Stimulated activated effector memory CD8-positive, alpha-beta T cell treated with anti-CD3 and anti-CD28 coated beads, Interleukin-12 subunit alpha, Interleukin-12 subunit beta, amount 100 ng/mL, for 72 hours (primary cell): ENCODE measurements around the gene PAK1IP1.
"Not testable (repeated sequence)": the region's sequence is repeated elsewhere in the genome, so short reads cannot be mapped to it uniquely, and the experiment has no call there.

ENCODE experiments used
- ATAC-seq: fragments of 150-1000 bp; cut with Tn5 transposase; 2 replicates; pipeline ENCODE4 v1.10.0; 2021
- DNase-seq, 2 donors: peaks; one replicate each; pipeline ENCODE4 v3.0.0; 2021 to 2022; ENCODE audit warnings: low spot score in 2 of 2
- H3K27ac Mint-ChIP-seq: one replicate; pipeline ENCODE4 v1.8.0; 2022; ENCODE audit warnings: mild to moderate bottlenecking, mixed read lengths
- H3K36me3 Mint-ChIP-seq: one replicate; pipeline ENCODE4 v1.8.0; 2022; ENCODE audit warnings: mild to moderate bottlenecking, mixed read lengths
- H3K4me1 Mint-ChIP-seq: one replicate; pipeline ENCODE4 v1.8.0; 2022; ENCODE audit warnings: mixed read lengths
- H3K4me3 Mint-ChIP-seq: one replicate; pipeline ENCODE4 v1.8.0; 2022; ENCODE audit warnings: mild to moderate bottlenecking, mixed read lengths
- H3K9me3 Mint-ChIP-seq: one replicate; pipeline ENCODE4 v1.8.0; 2022; ENCODE audit warnings: mixed read lengths

The PAK1IP1 gene

DNA sequence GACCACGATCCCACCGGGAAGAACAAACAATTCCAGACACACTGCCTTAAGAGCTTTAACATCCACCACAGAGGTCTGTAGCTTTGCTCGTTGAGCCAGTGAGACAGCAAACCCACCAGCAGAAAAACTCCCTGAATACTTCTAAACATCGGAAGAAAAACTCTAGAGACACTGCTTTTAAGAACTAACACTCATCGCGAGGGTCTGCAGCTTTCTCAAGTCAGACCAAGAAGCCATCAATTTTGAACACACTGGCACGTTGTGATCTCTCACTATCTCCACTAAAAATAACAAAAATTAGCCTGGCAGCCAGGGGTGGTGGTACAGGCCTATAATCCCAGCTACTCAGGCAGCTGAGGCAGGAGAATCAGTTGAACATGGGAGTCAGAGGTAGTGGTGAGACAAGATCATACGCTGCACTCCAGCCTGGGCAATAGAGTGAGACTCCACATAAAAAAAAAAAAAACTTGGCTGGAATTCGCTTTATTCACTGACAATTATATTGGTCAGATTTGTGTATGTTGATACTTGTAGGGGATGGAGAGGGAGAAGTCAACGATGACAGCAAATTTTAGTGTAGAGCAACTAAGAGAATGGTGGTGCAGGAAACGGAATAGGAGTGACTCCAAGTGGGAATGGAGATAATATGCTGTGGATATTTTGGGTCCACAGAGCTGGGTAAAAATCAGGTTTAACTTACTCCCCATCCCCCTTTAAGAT lies 27.2 kb downstream of the PAK1IP1 start:
- peaks cover 35% of the 10 kb centered on the region for H3K4me1 Mint-ChIP-seq
- no peak for ATAC-seq
- H3K36me3 Mint-ChIP-seq, result peaks cover 15% of the 10 kb centered on the region

DNA sequence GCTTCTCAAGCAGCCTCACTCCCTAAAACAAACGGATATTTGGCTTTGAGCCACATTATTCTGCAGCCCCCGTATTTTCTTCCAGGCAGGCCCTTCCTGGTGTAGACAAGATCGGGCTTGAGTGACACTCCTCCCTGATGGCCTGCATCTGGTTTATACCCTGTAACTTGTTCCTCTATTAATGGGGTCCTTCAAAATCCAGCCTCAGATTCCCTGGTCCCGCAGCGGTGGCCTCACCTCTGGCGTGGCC lies 27.7 kb downstream of the PAK1IP1 start:
- Mint-ChIP-seq H3K4me3 (peak overlapping the region; percentile 94), H3K27ac (peak overlapping the region; percentile 93), H3K4me1 (peaks cover 39% of the 10 kb centered on the region), H3K9me3 (no peaks in the 10 kb centered on the region), H3K36me3 (peaks cover 15% of the 10 kb centered on the region)
- DNase-seq (no peak), ATAC-seq (no peak)

More for the DNA sequence above, 27.2 kb downstream of the PAK1IP1 start:
- peak overlapping the region; percentile 94 for H3K4me3 Mint-ChIP-seq
- H3K27ac Mint-ChIP-seq, result peak overlapping the region; percentile 93
- H3K9me3 Mint-ChIP-seq, result no peaks in the 10 kb centered on the region
- DNase-seq, result no peak

DNA sequence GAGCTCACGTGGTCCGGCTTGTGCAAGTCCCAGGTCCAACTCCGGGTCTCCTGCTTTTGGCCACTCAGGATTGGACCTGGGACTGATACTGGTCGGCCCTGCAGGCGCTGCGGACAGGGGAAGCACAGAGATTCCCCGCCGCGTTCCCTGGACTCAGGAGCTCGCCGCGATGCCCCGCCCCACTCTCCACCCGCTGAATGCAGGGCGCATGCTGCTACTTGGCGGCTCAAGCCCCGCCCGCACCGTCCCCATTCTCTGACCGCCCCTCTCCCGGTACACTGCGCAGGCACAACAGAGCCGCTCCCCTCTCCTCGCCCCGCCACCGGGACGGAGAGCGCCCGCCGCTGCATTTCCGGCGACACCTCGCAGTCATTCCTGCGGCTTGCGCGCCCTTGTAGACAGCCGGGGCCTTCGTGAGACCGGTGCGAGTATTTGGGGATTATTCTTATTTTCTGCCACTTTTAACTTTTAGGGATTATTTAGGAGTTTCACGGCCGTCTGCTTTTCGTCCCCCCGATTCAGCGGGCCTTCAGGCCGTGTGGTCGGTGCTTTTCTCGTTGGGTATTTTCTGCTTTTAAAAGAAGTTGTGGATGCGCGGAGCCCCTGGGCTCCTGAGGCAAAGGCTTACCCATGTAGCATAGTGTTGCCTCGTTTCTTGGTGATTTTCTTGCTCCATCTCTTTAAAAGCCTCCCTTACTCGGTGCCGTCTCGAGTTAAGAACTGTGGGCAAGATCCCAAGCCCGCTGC lies 28.2 kb downstream of the PAK1IP1 start, which contains the start of gene TMEM14C:
TMEM14C (plus strand) TSS at position 251 of the 747 bp plus-strand sequence. CDS start 1,544 bp downstream, outside the sequence.
- Mint-ChIP-seq H3K9me3 (no peaks in the 10 kb centered on the region), H3K27ac (peak within 1 kb of the TSS; percentile 93), H3K4me3 (peak within 1 kb of the TSS; percentile 94), H3K36me3 (peaks cover 15% of the 10 kb centered on the region), H3K4me1 (peaks cover 39% of the 10 kb centered on the region)
- peak; percentile 95 for ATAC-seq
- peak; percentile 72 to 93 for DNase-seq

DNA sequence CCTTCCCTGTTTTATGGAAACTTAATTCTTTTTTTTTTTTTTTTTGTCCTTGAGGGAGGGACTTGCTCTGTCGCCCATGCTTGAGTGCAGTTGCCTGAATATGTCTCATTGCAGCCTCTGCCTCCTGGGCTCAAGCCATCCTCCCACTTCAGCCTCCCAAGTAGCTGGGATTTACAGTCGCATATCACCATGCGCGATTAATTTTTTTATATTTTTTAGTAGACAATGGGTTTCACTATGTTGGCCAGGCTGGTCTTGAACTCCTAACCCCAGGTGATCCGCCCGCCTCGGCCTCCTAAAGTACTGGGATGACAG lies 28.8 kb downstream of the PAK1IP1 start:
- DNase-seq, result no peak
- peak overlapping the region; percentile 94 for H3K4me3 Mint-ChIP-seq
- ATAC-seq, result no peak
- no peaks in the 10 kb centered on the region for H3K9me3 Mint-ChIP-seq
- peak overlapping the region; percentile 93 for H3K27ac Mint-ChIP-seq
- H3K4me1 Mint-ChIP-seq, result peaks cover 39% of the 10 kb centered on the region
- H3K36me3 Mint-ChIP-seq, result peaks cover 15% of the 10 kb centered on the region

DNA sequence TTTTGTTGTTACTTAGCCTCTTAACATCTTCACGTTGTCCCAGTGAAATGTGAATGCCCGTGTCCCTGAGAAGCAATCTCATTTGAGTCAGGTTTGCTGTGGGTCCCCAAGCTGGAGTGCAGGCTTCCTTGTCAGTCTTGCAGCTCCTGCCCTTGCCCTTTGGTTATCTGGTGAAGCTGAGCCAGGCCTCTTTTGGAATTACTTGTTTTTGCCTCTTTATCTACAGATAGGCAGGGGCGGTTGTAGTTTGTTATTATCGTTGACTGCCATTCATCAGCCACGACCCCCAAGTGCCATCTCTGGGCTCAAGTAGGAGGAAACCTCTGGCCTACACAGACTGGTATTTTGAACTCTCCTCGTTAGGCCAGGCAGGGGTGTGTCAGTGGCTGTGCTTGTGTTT lies 30.3 kb downstream of the PAK1IP1 start:
- H3K4me1 Mint-ChIP-seq, result peaks cover 33% of the 10 kb centered on the region
- no peaks in the 10 kb centered on the region for H3K9me3 Mint-ChIP-seq
- peaks cover 28% of the 10 kb centered on the region for H3K36me3 Mint-ChIP-seq
- peak overlapping the region; percentile 24 for H3K27ac Mint-ChIP-seq
- no peak overlapping the region for H3K4me3 Mint-ChIP-seq
- ATAC-seq (no peak), DNase-seq (no peak)

DNA sequence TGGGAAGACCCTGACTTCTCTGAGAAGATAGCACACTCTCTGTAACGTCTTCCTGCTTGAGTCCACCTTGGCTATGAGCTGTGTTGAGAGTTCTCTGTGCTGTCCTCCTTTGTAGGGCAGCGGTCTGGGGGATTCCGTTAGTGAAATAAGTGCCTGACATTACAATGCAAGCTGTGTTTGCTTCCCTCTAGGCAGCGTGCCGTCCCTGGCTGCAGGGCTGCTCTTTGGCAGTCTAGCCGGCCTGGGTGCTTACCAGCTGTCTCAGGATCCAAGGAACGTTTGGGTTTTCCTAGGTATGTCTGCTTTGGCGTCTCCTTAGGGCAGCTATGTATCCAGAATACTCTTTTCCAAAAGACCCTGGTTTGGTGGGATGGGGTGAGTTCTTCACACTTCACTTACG lies 30.9 kb downstream of the PAK1IP1 start:
- H3K9me3 Mint-ChIP-seq, result no peaks in the 10 kb centered on the region

DNA sequence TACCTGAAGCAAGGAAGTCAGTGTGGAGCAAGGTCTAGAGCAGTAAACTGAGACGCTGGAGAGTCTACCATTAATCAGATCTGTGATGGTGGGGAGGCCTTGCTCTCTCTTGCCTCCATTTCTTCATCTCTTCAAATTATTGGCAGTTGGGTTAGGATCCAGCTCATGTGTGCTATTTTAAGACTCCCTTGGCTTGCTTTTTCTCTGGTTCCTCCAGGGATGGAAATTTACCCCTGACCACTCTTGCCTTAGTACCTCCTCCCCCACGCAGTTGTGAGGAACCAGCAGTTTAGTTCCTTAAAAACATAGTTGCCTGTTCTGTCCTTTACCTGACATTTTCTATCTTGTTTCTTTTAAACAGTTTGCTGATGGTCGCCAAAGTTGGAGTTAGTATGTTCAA lies 35.5 kb downstream of the PAK1IP1 start:
- H3K36me3 Mint-ChIP-seq, result peaks cover 37% of the 10 kb centered on the region

More for the DNA sequence above, 30.9 kb downstream of the PAK1IP1 start:
- DNase-seq (no peak), ATAC-seq (no peak)
- Mint-ChIP-seq H3K36me3 (peaks cover 35% of the 10 kb centered on the region), H3K4me3 (no peak overlapping the region), H3K4me1 (peaks cover 33% of the 10 kb centered on the region), H3K27ac (peak overlapping the region; percentile 24)

DNA sequence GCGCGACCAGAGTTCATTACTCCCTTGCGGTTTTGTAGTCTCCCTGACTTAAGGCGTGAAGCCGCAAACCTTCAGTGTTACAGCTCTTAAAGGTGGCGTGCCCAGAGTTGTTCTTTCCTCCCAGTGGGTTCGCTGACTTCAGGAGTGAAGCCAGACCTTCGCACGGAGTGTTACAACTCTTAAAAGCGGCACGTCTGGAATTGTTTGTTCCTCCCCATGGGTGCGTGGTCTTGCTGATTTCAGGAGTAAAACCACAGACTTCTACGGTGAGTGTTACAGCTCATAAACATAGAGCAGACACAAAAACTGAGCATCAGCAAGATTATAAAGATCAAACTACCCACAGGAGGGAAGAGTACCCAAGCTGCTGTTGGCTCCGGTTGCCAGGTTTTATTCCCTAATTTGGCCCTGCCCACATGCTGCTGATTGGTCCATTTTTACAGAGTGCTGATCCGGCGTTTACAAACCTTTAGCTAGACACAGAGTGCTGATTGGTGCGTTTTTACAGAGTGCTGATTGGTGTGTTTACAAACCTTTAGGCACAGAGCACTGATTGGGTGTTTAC lies 38.5 kb downstream of the PAK1IP1 start:
- Mint-ChIP-seq H3K27ac (peak overlapping the region; percentile 50), H3K4me1 (peaks cover 9% of the 10 kb centered on the region), H3K4me3 (peak overlapping the region; percentile 35), H3K9me3 (no peaks in the 10 kb centered on the region), H3K36me3 (peaks cover 29% of the 10 kb centered on the region)
- ATAC-seq (peak; percentile 80), DNase-seq (peak in 1 of 2 donors; percentile 73)

More for the DNA sequence above, 35.5 kb downstream of the PAK1IP1 start:
- H3K4me3 Mint-ChIP-seq, result no peak overlapping the region
- H3K9me3 Mint-ChIP-seq, result no peaks in the 10 kb centered on the region
- DNase-seq (no peak), ATAC-seq (no peak)
- peaks cover 25% of the 10 kb centered on the region for H3K4me1 Mint-ChIP-seq
- no peak overlapping the region for H3K27ac Mint-ChIP-seq

DNA sequence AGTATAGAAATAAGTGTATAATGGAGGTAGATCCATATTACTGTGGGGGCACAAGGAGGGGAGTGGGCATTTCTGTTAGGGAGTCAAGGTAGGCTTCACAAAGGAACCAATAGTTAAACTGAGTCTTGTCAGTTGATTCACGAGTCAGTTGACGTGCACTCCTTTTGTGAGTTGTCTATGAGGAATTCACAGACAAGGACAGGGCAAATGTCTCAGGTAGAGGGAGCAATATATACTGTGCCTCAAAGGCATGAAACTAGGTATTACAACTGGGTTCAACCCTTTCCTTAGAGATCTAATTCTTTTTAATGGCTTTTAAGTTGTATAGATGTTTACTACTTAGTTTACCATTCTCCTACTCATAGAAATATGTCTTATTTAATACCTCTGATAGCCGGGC lies 39.1 kb downstream of the PAK1IP1 start:
- peaks cover 9% of the 10 kb centered on the region for H3K4me1 Mint-ChIP-seq
- ATAC-seq (no peak), DNase-seq (no peak)
- no peaks in the 10 kb centered on the region for H3K9me3 Mint-ChIP-seq
- H3K27ac Mint-ChIP-seq, result peak overlapping the region; percentile 50
- H3K4me3 Mint-ChIP-seq, result peak overlapping the region; percentile 35
- peaks cover 26% of the 10 kb centered on the region for H3K36me3 Mint-ChIP-seq

DNA sequence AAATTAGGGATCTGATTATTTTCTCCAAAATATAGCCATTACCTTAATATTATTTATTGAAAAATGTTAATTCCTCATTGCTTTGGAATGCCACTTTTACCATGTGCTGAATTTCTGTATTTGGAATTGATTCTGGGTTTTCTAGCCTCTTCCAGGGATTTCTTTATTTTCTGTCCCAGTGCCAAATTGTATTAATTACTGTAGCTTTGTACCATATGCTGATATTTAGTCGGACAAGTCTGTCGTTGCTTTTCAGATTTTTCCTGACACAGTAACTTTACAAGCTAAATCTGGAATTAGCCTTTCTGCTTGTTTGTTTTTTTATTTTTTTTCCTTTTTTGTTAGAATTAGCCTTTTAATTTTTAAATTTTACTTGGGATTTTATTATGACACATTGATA lies 42.0 kb downstream of the PAK1IP1 start:
- peaks cover 8% of the 10 kb centered on the region for H3K36me3 Mint-ChIP-seq
- no peaks in the 10 kb centered on the region for H3K9me3 Mint-ChIP-seq
- H3K27ac Mint-ChIP-seq, result no peak overlapping the region
- no peak for ATAC-seq
- peaks cover 9% of the 10 kb centered on the region for H3K4me1 Mint-ChIP-seq
- DNase-seq, result no peak
- no peak overlapping the region for H3K4me3 Mint-ChIP-seq

DNA sequence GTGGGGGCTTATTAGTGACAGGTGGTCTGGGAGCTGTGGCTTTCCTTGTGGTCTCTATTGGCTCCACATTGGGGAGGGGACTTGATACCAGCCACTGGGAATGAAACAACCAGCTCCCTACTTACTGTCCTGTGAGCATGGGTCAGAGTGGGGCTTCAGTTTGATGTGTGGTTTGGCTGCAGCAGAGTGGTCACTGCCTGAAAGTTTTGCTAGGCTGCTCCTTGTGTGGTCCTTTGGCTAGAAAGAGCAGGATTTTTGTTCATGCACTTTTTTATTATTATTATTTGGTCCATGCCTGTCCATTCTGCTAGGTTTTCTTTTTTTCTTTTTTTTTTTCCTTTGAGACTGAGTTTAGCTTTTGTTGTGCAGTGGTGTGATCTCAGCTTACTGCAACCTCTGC lies 45.3 kb downstream of the PAK1IP1 start:
- no peak for DNase-seq
- no peak overlapping the region for H3K27ac Mint-ChIP-seq
- no peak for ATAC-seq
- no peaks in the 10 kb centered on the region for H3K9me3 Mint-ChIP-seq
- no peaks in the 10 kb centered on the region for H3K4me1 Mint-ChIP-seq
- no peaks in the 10 kb centered on the region for H3K36me3 Mint-ChIP-seq
- H3K4me3 Mint-ChIP-seq, result no peak overlapping the region

DNA sequence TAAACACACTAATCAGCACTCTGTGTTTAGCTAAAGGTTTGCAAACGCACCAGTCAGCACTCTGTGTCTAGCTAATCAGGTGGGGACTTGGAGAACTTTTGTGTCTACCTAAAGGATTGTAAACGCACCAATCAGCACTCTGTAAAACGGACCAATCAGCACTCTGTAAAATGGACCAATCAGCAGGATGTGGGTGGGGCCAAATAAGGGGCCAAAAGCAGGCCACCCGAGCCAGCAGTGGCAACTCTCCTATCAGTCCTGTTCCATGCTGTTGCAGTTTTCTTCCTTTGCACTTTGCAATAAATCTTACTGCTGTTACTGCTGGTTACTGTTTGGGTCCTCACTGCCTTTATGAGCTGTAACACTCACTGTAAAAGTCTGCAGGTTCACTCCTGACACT lies 46.9 kb downstream of the PAK1IP1 start:
- DNase-seq, H3K9me3 Mint-ChIP-seq, H3K4me3 Mint-ChIP-seq, H3K27ac Mint-ChIP-seq, H3K36me3 Mint-ChIP-seq, H3K4me1 Mint-ChIP-seq, ATAC-seq: not testable (repeated sequence)

DNA sequence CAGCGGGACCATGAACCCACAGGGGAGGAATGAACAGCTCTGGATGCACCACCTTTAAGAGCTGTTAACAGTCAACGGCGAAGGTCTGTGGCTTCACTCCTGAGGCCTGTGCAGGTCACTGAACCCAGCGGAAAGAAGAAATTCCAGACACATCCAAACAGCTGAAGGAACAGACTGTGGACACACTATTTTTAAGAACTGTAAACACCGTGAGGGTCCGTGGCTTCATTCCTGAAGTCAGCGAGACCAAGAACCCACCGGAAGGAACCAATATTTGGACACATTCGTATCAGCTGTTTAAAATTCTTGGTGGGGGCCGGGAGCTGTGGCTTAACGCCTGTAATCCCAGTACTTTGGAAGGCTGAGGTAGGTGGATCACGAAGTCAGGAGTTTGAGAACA lies 47.5 kb downstream of the PAK1IP1 start:
- DNase-seq (no peak), ATAC-seq (no peak)
- Mint-ChIP-seq H3K4me3 (no peak overlapping the region), H3K36me3 (no peaks in the 10 kb centered on the region), H3K4me1 (peaks cover 6% of the 10 kb centered on the region), H3K27ac (no peak overlapping the region), H3K9me3 (no peaks in the 10 kb centered on the region)

DNA sequence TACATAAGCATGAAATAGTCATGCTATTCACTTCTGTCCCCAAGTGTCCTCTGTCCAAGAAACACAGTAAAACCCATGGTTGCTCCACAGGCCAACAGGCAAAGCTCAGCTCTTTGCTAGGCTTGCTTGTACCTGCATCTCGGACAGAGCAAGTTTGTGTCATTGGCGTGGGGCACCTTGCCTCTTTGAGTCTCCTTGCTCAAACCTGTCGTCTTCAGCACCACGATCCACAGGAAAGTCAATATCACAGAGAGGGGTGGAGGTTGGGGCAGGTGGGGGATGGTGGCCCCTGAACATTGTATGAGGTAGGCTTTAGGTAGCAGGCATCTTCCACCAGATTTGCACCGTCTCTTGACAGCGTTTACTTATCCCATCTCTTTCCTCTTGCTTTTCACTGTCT lies 48.7 kb downstream of the PAK1IP1 start:
- H3K4me3 Mint-ChIP-seq, result no peak overlapping the region

DNA sequence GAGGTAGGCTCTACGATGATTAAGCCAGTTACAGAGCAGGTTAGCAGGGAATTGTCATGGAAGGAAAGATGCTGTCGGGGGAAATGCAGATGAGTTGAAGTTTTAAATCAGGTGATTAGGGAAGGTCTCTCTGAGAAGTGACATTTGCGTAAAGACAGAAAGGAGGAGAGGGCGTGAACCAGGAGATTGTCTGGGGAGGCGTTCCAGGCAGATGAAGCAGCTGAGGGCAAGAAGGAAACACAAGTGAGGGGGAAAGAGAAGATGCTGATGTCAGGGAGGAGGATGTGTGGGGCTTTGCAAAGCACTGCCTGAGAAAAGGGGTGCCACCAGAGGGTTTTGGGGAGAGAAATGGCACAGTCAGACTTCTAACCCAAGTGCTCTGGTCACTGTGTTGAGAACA lies 50.3 kb downstream of the PAK1IP1 start:
- peaks cover 12% of the 10 kb centered on the region for H3K36me3 Mint-ChIP-seq
- DNase-seq (no peak), ATAC-seq (no peak)
- H3K27ac Mint-ChIP-seq, result no peak overlapping the region
- H3K4me1 Mint-ChIP-seq, result peaks cover 17% of the 10 kb centered on the region
- H3K4me3 Mint-ChIP-seq, result no peak overlapping the region
- no peaks in the 10 kb centered on the region for H3K9me3 Mint-ChIP-seq

More for the DNA sequence above, 48.7 kb downstream of the PAK1IP1 start:
- DNase-seq (no peak), ATAC-seq (no peak)
- Mint-ChIP-seq H3K4me1 (peaks cover 6% of the 10 kb centered on the region), H3K9me3 (no peaks in the 10 kb centered on the region), H3K36me3 (peaks cover 7% of the 10 kb centered on the region), H3K27ac (no peak overlapping the region)

DNA sequence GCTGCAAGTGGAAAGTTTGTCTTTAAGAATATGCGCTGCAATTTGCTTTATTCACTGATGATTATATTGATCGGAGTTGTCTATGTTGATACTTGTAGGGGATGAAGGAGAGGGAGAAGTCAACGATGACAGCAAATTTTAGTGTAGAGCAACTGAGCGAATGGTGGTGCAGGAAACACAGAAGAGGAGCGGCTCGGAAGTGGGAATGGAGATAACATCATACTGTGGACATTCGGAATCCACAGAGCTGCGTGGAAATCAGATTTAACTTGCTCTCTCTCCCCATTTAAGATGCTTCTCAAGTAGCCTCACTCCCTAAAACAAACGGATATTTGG lies 52.1 kb downstream of the PAK1IP1 start:
- no peak for DNase-seq
- Mint-ChIP-seq H3K36me3 (peaks cover 28% of the 10 kb centered on the region), H3K4me3 (peak overlapping the region; percentile 92), H3K4me1 (peaks cover 35% of the 10 kb centered on the region), H3K9me3 (no peaks in the 10 kb centered on the region), H3K27ac (peak overlapping the region; percentile 95)
- no peak for ATAC-seq
